Fibroblast of pulmonary artery (primary cell): ENCODE data around the gene TMEM239.

Experiments
- DNase-seq: peaks from one replicate; pipeline ENCODE4 v3.0.0-alpha.2; 2010; ENCODE audit warnings: low read depth
- H3K4me3 ChIP-seq: replicated peaks from 2 replicates; pipeline ENCODE4 v1.5.1; 2011; ENCODE audit warnings: low read depth, mild to moderate bottlenecking, control low read depth, low read length, moderate library complexity
- CTCF ChIP-seq: IDR thresholded peaks from 2 replicates; pipeline ENCODE4 v1.5.1; 2011; ENCODE audit warnings: mild to moderate bottlenecking, control low read depth, low read length, inconsistent platforms; ENCODE audit errors: missing control alignments

Gene TMEM239

GRCh38 chr20:2778602-2779321 is 37.4 kb upstream of the TMEM239 start:
- no peak overlapping the region for H3K4me3 ChIP-seq
- DNase-seq = no peak
- no peak for TF ChIP-seq CTCF

DNA sequence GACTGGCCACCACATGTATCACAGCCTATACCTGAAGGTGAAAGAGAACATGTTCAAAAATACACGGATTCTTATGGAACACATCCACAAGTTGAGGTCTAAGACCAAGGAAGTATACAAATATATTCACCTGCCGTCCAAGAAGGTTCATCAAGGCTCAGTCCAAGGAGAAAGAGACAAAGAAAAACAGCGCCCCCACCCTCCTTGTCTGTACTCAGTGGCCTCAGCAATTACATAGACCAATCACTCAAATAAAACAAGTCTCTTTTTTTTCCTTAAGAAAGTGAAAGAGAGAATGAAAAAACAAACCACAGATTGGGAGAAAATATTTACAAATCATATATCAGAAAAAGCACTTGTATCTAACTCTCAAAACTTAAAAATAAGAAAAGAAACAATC is 35.2 kb upstream of the TMEM239 start:
- no peak for DNase-seq
- no peak overlapping the region for H3K4me3 ChIP-seq
- no peak for TF ChIP-seq CTCF

- no peak for DNase-seq
- no peak for TF ChIP-seq CTCF
- no peak overlapping the region for H3K4me3 ChIP-seq
These were observed 32.1 kb upstream of the TMEM239 start for GRCh38 chr20:2783908-2784566.

GRCh38 chr20:2793471-2793870 is 22.7 kb upstream of the TMEM239 start:
- no peak for TF ChIP-seq CTCF
- no peak overlapping the region for H3K4me3 ChIP-seq
- DNase-seq = no peak

- no peak for DNase-seq
These were observed 21.9 kb upstream of the TMEM239 start for GRCh38 chr20:2794202-2794748.

GRCh38 chr20:2794866-2795447 is 21.2 kb upstream of the TMEM239 start:
- no peak overlapping the region for H3K4me3 ChIP-seq
- TF ChIP-seq CTCF = no peak
- no peak for DNase-seq

More at GRCh38 chr20:2794202-2794748, 21.9 kb upstream of the TMEM239 start:
- no peak overlapping the region for H3K4me3 ChIP-seq
- no peak for TF ChIP-seq CTCF
